Peyer's patch (tissue), 4 donors: Measurements from ENCODE around the gene FKBP7.

Experiments used
- CTCF ChIP-seq, 6 experiments: fragments of 450-650 bp in 4 of 6; fragments of 200-600 bp in 2 of 6; sonication (generic) in 1 of 6; IDR thresholded peaks; one replicate each; pipeline ENCODE4 v1.5.1; 2017 to 2019; ENCODE audit warnings: antibody characterized with exemption in 6 of 6, mild to moderate bottlenecking in 3 of 6, moderate library complexity in 1 of 6
- POLR2A ChIP-seq, 2 donors: fragments of 450-650 bp; IDR thresholded peaks; one replicate each; pipeline ENCODE4 v1.5.1; 2017; ENCODE audit warnings: antibody characterized with exemption in 2 of 2, mild to moderate bottlenecking in 2 of 2, moderate library complexity in 2 of 2

- no peak for TF ChIP-seq CTCF (IDR thresholded peaks at IDR 0.05)
- no peak for TF ChIP-seq POLR2A (IDR thresholded peaks at IDR 0.05)
Observed at GRCh38 chr2:178506524-178506923, 28.1 kb upstream of the FKBP7 start.
